H1 (cell line): ENCODE measurements around the gene NEK10.

Source experiments
- EZH2 ChIP-seq: fragments of 200-600 bp; sonication (generic); IDR thresholded peaks from 2 replicates; pipeline ENCODE4 v1.7.1; 2012; ENCODE audit warnings: low read depth, mild to moderate bottlenecking, moderate library complexity, low read length, inconsistent platforms; ENCODE audit not compliant: severe bottlenecking
- POLR2A ChIP-seq, 2 experiments: IDR thresholded peaks; 1 replicate in 1 of 2; 2 replicates in 1 of 2; pipeline ENCODE4 v1.6.1; 2011; ENCODE audit warnings: low read depth in 2 of 2, low read length in 2 of 2, mild to moderate bottlenecking in 2 of 2; ENCODE audit errors: control extremely low read depth in 1 of 2
- RFX5 ChIP-seq: IDR thresholded peaks from 2 replicates; pipeline ENCODE4 v1.6.1; 2011; ENCODE audit warnings: low read depth, low read length, improper control_type of control experiment, borderline replicate concordance
- YY1 ChIP-seq: IDR thresholded peaks from 2 replicates; pipeline ENCODE4 v1.6.1; 2011; ENCODE audit warnings: low read depth, mild to moderate bottlenecking, low read length

GRCh38 chr3:27278383-27279055 is 90.7 kb downstream of the NEK10 start:
- TF ChIP-seq POLR2A (IDR thresholded peaks at IDR 0.05; ENCODE audit: control extremely low read depth in 1 of 2, low read depth in 2 of 2, low read length in 2 of 2) (no peak), YY1 (no peak), EZH2 (no peak), RFX5 (no peak)
